A673 (cell line): ENCODE results near the gene ZDHHC5.

Source experiments
- CTCF ChIP-seq: fragments of 300-800, 200-600 bp; sonication (generic); conservative IDR thresholded peaks from 2 replicates; pipeline ENCODE4 v1.5.1; 2017; ENCODE audit warnings: low read depth, mild to moderate bottlenecking, antibody characterized with exemption, low read length, moderate library complexity, mixed read lengths
- EZH2 ChIP-seq: fragments of 200-600 bp; sonication (generic); IDR thresholded peaks from 2 replicates; pipeline ENCODE4 v1.6.1; 2017; ENCODE audit warnings: borderline replicate concordance, low read depth, mild to moderate bottlenecking, mixed read lengths, antibody characterized with exemption, low read length; ENCODE audit not compliant: poor library complexity, severe bottlenecking

- TF ChIP-seq CTCF (no peak), EZH2 (no peak)
Measured at GRCh38 chr11:57633394-57634070, 34.4 kb upstream of the ZDHHC5 start.
